ENCODE results near the gene THSD4. TPM values are rescaled to one million over a fixed set of nuclear protein-coding genes. Genes with fewer than 3 reads are reported as not detected.

Gene THSD4
- total RNA-seq, 1 experiment from 2014 or later: 29.0 TPM

DNA sequence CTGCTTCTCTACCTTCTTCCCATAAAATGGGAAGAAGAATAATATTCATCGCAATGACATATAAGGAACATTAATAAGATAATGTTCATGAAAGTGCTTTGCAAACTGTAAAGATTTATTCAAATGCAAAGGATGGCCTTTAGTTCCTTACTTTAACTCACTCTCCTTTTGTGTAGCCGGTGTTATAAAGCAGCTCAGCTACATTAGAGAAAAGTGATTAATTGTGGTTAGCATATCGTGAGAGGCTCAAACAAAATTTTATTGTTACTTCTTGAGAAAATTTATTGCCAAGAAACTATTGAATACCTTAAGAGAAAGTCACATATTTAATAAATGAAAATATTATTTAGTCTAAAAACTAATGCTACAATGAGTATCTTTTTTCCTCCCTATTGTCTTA is 444.3 kb downstream of the THSD4 start:
- H3K79me2 ChIP-seq (ENCODE audit: low read length): no peaks in the 10 kb centered on the region
- intact Hi-C loops (cut with micrococcal nuclease): loop anchor here (10.0 kb wide), 1 partner anchor 245 kb away; no protein-coding TSS in a partner anchor
- no peaks in the 10 kb centered on the region for H3K9me2 ChIP-seq (replicated peaks; ENCODE audit: low read length)
- H3K27me3 ChIP-seq (ENCODE audit: low read length): no peaks in the 10 kb centered on the region
- peaks cover 5% of the 10 kb centered on the region for H3F3A ChIP-seq (ENCODE audit: low read length, unreplicated experiment)
- H3K27ac ChIP-seq (ENCODE audit: low read length): peak overlapping the region; percentile 43
- no peak overlapping the region for H3K9ac ChIP-seq (ENCODE audit: low read length)
- DNase-seq: peak; percentile 45
- ChIA-PET CTCF (no interaction called here), POLR2A (ENCODE audit: unreplicated experiment) (no interaction called here)
- H3K9me3 ChIP-seq (ENCODE audit: low read length): no peaks in the 10 kb centered on the region
- no peak overlapping the region for H3K4me3 ChIP-seq (ENCODE audit: low read length)
- H2AFZ ChIP-seq (ENCODE audit: low read length): no peak overlapping the region
- H3K4me1 ChIP-seq (ENCODE audit: insufficient read depth, low read length): peaks cover 40% of the 10 kb centered on the region
- peak overlapping the region; percentile 8; the same call in 1 of the 2 replicates for H3K4me2 ChIP-seq (ENCODE audit: low read length)
- H4K20me1 ChIP-seq (ENCODE audit: low read length): peaks cover 3% of the 10 kb centered on the region; the same call in 1 of the 2 replicates
- peaks cover 6% of the 10 kb centered on the region; the same call in 1 of the 2 replicates for H3K36me3 ChIP-seq (ENCODE audit: low read depth, low read length)
- ATAC-seq: no peak
- BruUV-seq (replicated peaks): no TSS peak
- no peak for TF ChIP-seq EZH2phosphoT487 (IDR thresholded peaks at IDR 0.05; ENCODE audit: borderline replicate concordance, low read length)
- TF ChIP-seq, protein P1, sequence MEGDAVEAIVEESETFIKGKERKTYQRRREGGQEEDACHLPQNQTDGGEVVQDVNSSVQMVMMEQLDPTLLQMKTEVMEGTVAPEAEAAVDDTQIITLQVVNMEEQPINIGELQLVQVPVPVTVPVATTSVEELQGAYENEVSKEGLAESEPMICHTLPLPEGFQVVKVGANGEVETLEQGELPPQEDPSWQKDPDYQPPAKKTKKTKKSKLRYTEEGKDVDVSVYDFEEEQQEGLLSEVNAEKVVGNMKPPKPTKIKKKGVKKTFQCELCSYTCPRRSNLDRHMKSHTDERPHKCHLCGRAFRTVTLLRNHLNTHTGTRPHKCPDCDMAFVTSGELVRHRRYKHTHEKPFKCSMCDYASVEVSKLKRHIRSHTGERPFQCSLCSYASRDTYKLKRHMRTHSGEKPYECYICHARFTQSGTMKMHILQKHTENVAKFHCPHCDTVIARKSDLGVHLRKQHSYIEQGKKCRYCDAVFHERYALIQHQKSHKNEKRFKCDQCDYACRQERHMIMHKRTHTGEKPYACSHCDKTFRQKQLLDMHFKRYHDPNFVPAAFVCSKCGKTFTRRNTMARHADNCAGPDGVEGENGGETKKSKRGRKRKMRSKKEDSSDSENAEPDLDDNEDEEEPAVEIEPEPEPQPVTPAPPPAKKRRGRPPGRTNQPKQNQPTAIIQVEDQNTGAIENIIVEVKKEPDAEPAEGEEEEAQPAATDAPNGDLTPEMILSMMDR (conservative IDR thresholded peaks at IDR 0.05; ENCODE audit: low read depth, low read length): no peak
- TF ChIP-seq EZH2 (IDR thresholded peaks at IDR 0.05; ENCODE audit: low read length, unreplicated experiment): no peak

DNA sequence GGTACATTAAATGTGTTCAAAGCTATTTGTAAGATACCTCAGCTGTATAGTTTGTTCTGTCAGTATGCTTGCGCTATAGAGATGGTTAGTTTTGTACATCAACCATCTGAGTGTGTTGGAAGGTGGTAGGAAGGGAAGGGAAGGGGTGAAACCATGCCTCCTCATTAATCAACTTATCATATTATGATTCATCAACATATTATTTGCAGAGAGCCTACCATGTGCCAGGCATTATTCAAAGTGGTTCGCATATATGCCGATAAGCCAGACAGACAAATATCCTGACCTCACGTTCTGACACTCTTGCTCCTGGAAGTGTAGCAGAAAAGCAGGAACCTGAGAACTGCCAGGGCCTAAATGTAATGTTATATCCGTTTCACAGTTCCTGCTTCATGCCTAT is 447.0 kb downstream of the THSD4 start:
- H3K4me2 ChIP-seq (ENCODE audit: low read length): peak overlapping the region; percentile 67
- H3K79me2 ChIP-seq (ENCODE audit: low read length): no peaks in the 10 kb centered on the region
- no peaks in the 10 kb centered on the region for H3K9me3 ChIP-seq (ENCODE audit: low read length)
- no peak for DNase-seq
- H3K9ac ChIP-seq (ENCODE audit: low read length): no peak overlapping the region
- peak; percentile 35 for ATAC-seq
- no TSS peak for BruUV-seq (replicated peaks)
- no peak overlapping the region; the same call in 1 of the 2 replicates for H2AFZ ChIP-seq (ENCODE audit: low read length)
- H3K4me3 ChIP-seq (ENCODE audit: low read length): peak overlapping the region; percentile 16; the same call in 1 of the 2 replicates
- H3K27me3 ChIP-seq (ENCODE audit: low read length): no peaks in the 10 kb centered on the region
- H4K20me1 ChIP-seq (ENCODE audit: low read length): peaks cover 3% of the 10 kb centered on the region; the same call in 1 of the 2 replicates
- ChIA-PET POLR2A (ENCODE audit: unreplicated experiment) (no interaction called here), CTCF (interaction anchor here (0.5 kb wide), 1 partner anchor 14 kb away, joined by 3 read pairs; no protein-coding TSS in a partner anchor)
- TF ChIP-seq, protein P1 (conservative IDR thresholded peaks at IDR 0.05; ENCODE audit: low read depth, low read length): no peak
- TF ChIP-seq EZH2 (IDR thresholded peaks at IDR 0.05; ENCODE audit: low read length, unreplicated experiment): no peak
- no peak for TF ChIP-seq EZH2phosphoT487 (IDR thresholded peaks at IDR 0.05; ENCODE audit: borderline replicate concordance, low read length)
- peak overlapping the region; percentile 82 for H3K27ac ChIP-seq (ENCODE audit: low read length)
- peaks cover 40% of the 10 kb centered on the region for H3K4me1 ChIP-seq (ENCODE audit: insufficient read depth, low read length)
- intact Hi-C loops (cut with micrococcal nuclease): loop anchor here (10.0 kb wide), 1 partner anchor 243 kb away; no protein-coding TSS in a partner anchor
- peaks cover 5% of the 10 kb centered on the region for H3F3A ChIP-seq (ENCODE audit: low read length, unreplicated experiment)
- no peaks in the 10 kb centered on the region for H3K9me2 ChIP-seq (replicated peaks; ENCODE audit: low read length)
- H3K36me3 ChIP-seq (ENCODE audit: low read depth, low read length): peaks cover 3% of the 10 kb centered on the region; the same call in 1 of the 2 replicates

DNA sequence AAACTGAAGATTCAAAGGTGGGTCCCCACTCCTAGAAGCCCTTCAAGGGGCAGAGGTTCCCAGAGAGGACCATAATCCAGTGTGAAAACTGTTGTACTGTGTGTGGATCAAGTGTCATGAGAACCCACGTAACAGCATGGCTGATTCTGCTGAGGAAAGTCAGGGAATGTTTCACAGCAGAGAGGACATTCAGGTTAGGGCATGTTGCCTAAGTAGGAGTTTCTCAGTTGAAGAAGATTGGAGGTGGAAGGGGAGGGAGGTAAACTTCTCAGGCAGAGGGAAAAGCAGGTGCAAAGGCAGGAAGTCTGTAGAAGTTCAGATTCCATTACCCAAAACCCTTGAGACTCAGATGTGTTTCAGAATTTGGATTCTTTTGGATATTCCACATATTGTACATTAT is 448.9 kb downstream of the THSD4 start:
- Histone ChIP-seq H3K9me3 (ENCODE audit: low read length) (no peaks in the 10 kb centered on the region), H2AFZ (ENCODE audit: low read length) (no peak overlapping the region), H3K27me3 (ENCODE audit: low read length) (no peaks in the 10 kb centered on the region), H3K4me1 (ENCODE audit: insufficient read depth, low read length) (peaks cover 35% of the 10 kb centered on the region), H3K27ac (ENCODE audit: low read length) (no peak overlapping the region), H3F3A (ENCODE audit: low read length, unreplicated experiment) (peaks cover 5% of the 10 kb centered on the region), H3K4me3 (ENCODE audit: low read length) (no peak overlapping the region), H3K79me2 (ENCODE audit: low read length) (no peaks in the 10 kb centered on the region), H3K9ac (ENCODE audit: low read length) (no peak overlapping the region), H4K20me1 (ENCODE audit: low read length) (peaks cover 3% of the 10 kb centered on the region; the same call in 1 of the 2 replicates), H3K36me3 (ENCODE audit: low read depth, low read length) (no peaks in the 10 kb centered on the region), H3K9me2 (replicated peaks; ENCODE audit: low read length) (no peaks in the 10 kb centered on the region), H3K4me2 (ENCODE audit: low read length) (no peak overlapping the region)
- BruUV-seq (replicated peaks): no TSS peak
- ChIA-PET POLR2A (ENCODE audit: unreplicated experiment) (no interaction called here), CTCF (no interaction called here)
- ATAC-seq (no peak), DNase-seq (no peak)
- TF ChIP-seq EZH2phosphoT487 (IDR thresholded peaks at IDR 0.05; ENCODE audit: borderline replicate concordance, low read length): no peak
- TF ChIP-seq, protein P1 (conservative IDR thresholded peaks at IDR 0.05; ENCODE audit: low read depth, low read length): no peak
- TF ChIP-seq EZH2 (IDR thresholded peaks at IDR 0.05; ENCODE audit: low read length, unreplicated experiment): no peak
- intact Hi-C loops (cut with micrococcal nuclease): loop anchor here (10.0 kb wide), 1 partner anchor 241 kb away; no protein-coding TSS in a partner anchor
